DLD1 (cell line): Measurements from ENCODE around the gene AGTRAP.

Experiments used
- in situ Hi-C: cut with HindIII; loops from 2 replicates; pipeline ENCODE4 v1.10.0; 2017; ENCODE audit warnings: low sequenced_read_pairs

The AGTRAP gene

DNA sequence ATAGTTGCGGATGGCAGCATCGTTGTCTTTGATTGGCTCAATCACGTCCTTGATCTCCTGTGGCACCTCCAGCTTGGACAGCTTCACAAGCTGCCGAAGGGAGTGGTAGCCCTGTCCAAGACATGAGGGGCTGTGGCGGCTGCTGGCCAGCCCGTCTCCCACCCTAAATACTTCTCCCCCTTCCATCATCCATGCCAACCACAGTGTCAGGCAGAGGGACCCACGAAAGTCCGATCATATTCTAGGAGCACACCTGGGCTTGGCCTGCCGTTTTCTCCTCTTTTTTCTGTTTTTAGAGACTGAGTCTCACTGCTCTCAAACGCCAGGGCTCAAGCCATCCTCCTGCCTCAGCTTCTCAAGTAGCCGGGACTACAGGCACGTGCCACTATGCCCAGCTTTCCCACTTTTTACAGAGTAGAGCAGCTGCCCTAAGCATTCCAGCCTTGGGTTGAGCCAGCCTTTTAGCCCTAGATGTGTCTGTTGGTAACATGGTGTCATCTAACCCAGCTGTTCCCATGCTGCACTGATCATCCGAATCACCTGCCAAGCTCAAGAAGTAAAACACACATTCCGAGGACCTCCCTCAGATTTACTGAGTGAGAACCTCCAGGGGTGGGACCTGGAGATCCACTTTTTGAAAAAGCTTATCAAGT lies 59.4 kb downstream of the AGTRAP start:
- in situ Hi-C loops, result no loop called here

DNA sequence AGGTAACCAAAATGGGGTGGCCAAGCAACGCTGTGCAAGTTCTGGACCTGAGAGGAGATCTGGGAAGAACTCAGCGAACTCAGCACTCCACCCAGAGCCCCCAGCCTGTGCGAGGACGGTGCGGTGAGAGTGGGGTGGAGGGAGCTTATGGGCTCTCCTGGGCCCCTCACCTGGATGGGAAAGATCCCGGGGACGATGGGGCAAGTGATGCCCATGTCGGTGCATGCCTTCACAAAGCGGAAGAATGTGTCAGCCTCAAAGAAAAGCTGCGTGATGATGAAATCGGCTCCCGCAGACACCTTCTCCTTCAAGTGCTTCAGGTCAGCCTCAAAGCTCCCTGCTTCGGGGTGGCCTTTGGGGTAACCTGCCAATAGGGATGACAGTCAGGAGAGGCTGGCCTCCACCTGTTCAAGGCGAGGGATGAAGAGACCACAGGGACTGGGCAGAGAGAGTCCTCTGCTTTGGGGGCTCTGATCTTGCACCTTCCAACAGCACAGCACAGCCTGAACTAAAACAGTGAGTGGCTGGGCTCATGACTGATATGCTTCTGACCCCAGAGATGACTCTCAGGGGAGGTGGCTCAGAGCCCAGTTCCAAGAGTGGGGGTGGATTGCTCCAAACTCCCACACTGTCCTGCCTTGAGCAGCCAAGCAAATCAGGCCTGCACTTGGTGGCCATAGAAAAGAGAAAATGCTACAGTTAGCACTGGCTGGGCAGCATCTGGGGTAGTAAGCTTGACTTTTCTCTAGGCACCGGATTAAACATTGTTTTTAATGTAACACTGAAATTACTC lies 60.3 kb downstream of the AGTRAP start:
- in situ Hi-C loops, result no loop called here

DNA sequence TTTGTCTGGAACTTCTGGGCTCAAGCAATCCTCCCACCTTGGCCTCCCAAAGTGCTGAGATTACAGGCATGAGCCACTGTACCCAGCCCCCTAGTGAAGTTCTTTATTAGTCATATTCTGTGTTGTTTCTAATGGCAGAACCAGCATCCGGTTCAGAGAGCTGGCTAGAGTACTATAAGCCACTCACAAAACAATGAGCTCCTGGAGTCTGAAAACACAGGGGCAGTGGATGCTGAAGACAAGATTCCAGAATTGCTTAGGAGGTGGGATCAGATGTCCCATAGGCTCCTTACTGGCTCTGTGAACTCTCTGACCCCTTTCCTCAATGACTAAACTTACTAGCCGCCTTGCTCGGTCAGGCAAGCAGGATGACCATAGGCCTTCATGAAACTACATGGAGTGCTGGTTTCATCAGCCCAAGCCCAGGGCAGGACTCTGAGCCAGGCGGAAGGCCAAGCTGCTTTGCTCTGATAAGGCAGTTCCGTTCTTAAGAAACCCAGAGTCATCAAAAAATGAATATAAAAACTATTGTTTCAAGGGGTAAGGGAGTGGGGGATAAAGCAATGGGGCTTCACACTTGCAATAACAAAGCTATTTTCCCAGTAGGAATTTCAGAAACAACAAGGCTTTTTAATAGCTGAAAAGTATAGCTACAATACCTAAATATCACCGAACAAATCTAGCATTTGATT lies 61.7 kb downstream of the AGTRAP start:
- in situ Hi-C loops, result no loop called here

DNA sequence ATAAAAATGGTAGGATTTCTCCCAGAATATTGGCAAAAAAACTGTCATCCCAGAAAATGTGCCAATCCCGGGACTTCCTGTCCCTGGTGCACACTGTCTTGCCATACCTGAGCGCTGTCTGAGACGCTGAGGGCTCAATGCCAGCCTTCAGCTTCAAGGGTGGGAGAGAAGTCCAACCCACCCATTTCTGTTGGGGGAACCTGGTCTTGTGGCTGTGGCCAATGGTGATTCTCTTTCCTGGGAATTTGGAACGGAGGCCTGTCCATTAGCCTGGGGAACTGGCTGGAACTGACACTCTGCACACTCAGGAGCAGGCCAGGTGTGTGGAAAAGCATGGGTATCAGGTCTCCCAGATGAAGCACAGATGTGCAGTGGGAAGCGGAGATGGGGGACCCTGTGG lies 63.2 kb downstream of the AGTRAP start:
- in situ Hi-C loops, result no loop called here

DNA sequence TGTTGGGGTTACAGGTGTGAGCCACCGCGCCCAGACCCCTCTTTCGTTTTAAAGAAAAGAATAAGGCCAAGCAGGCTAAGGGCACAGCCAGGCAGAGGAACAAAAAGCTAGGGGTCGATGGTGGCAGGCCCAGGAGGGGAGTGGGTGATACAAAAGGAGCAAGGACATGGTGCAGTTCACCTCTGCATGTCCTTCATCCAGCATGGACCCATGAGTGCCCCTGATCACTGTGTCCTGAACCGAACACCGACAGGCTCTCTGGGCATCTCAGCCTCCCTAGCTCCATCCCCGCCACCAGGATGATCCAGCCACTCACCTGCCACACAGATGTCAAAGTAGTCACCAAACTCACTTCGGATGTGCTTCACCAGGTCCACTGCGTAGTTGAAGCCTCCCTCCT lies 64.0 kb downstream of the AGTRAP start:
- in situ Hi-C loops, result no loop called here

DNA sequence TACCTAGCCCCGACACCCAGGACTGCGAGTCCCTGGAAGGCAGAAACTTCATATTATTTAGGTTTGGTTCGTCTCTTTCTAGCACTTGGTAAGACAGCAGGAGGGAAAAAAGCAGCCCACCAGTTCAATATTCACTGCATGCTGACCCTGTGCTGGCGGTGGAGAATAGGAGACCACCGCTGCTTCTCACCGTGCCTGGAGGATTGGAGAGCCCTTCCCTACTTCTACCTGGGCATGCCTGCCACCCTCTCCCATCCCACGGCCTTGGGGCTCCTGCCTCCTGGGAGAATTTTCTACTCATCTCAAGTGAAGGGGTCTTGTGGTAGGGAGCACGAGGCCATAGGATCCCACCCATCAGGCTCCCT lies 64.4 kb downstream of the AGTRAP start:
- in situ Hi-C loops, result no loop called here
